Measurements from ENCODE around the gene LRRC17. TPM values are rescaled to one million over a fixed set of nuclear protein-coding genes. Genes with fewer than 3 reads are reported as not detected.

LRRC17 gene
- total RNA-seq, 2 experiments from 2014 or later = not detected

DNA sequence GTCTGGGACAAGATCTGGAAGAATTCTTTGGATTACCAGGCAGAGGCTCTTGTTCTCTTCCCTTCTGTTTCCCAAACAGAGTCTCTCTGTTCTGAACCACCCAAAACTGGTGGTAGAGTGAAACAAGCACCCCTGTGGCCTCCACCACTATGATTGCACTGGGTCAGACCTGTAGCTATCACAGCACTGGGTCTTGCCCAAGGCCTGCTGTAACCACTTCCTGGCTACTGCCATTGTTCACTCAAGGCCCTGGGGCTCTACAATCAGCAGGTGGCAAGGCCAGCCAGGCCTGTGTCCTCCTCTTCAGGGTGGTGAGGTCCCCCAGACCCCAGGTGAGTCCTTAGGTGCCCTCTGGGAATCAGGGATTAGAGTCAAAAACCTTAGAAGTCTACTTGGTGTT, 4.1 kb upstream of the LRRC17 start:
- no peaks in the 10 kb centered on the region for H3K36me3 ChIP-seq (ENCODE audit: insufficient read depth, low read length)
- H2AFZ ChIP-seq (ENCODE audit: low read length) = no peak overlapping the region
- no peaks in the 10 kb centered on the region for H3K9me3 ChIP-seq (ENCODE audit: low read length)
- no TSS peak for BruUV-seq (replicated peaks)
- H3K4me1 ChIP-seq (ENCODE audit: insufficient read depth, low read length, poor library complexity, severe bottlenecking) = no peaks in the 10 kb centered on the region
- no peaks in the 10 kb centered on the region for H3K9me2 ChIP-seq (ENCODE audit: insufficient read depth, low read length)
- no peak overlapping the region for H3K27ac ChIP-seq (ENCODE audit: low read depth, low read length, poor library complexity, severe bottlenecking)
- H3K4me2 ChIP-seq (ENCODE audit: low read length) = no peak overlapping the region
- H3K4me3 ChIP-seq (ENCODE audit: low read depth, low read length, poor library complexity, severe bottlenecking) = no peak overlapping the region
- H3K79me2 ChIP-seq (ENCODE audit: insufficient read depth, low read depth, low read length) = no peaks in the 10 kb centered on the region
- no peaks in the 10 kb centered on the region for H4K20me1 ChIP-seq (ENCODE audit: insufficient read depth, low read length)
- CTCF ChIA-PET (ENCODE audit: unreplicated experiment) = no interaction called here
- DNase-seq (ENCODE audit: low spot score) = no peak
- intact Hi-C loops (cut with micrococcal nuclease; ENCODE audit: unreplicated experiment) = no loop called here
- POLR2A ChIA-PET = no interaction called here
- TF ChIP-seq, protein P1, sequence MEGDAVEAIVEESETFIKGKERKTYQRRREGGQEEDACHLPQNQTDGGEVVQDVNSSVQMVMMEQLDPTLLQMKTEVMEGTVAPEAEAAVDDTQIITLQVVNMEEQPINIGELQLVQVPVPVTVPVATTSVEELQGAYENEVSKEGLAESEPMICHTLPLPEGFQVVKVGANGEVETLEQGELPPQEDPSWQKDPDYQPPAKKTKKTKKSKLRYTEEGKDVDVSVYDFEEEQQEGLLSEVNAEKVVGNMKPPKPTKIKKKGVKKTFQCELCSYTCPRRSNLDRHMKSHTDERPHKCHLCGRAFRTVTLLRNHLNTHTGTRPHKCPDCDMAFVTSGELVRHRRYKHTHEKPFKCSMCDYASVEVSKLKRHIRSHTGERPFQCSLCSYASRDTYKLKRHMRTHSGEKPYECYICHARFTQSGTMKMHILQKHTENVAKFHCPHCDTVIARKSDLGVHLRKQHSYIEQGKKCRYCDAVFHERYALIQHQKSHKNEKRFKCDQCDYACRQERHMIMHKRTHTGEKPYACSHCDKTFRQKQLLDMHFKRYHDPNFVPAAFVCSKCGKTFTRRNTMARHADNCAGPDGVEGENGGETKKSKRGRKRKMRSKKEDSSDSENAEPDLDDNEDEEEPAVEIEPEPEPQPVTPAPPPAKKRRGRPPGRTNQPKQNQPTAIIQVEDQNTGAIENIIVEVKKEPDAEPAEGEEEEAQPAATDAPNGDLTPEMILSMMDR (conservative IDR thresholded peaks at IDR 0.05; ENCODE audit: low read length) = no peak
- no peak for TF ChIP-seq EZH2phosphoT487 (IDR thresholded peaks at IDR 0.05; ENCODE audit: borderline replicate concordance, low read depth, low read length)

DNA sequence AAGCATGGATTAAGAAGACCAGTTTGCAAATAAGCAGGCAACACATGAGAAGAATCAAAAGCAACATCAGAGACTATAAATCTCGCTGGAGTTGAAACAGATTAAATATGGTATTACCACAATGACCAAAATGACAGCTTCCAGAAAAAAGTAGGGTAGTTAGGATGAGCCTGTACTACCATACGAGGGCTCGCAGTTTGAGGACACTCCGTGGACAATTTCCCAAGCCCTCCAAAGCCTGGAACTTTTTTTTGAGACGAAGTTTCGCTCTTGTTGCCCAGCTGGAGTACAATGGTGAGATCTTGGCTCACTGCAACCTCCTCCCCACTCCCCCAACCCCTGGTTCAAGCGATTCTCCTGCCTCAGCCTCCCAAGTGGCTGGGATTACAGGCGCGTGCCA, 1.0 kb downstream of the LRRC17 start:
- no TSS peak for BruUV-seq (replicated peaks)
- CTCF ChIA-PET (ENCODE audit: unreplicated experiment) = no interaction called here
- no peak overlapping the region for H3K4me2 ChIP-seq (ENCODE audit: low read length)
- H3K36me3 ChIP-seq (ENCODE audit: insufficient read depth, low read length) = no peaks in the 10 kb centered on the region
- H3K9me2 ChIP-seq (ENCODE audit: insufficient read depth, low read length) = no peaks in the 10 kb centered on the region
- H3K9me3 ChIP-seq (ENCODE audit: low read length) = no peaks in the 10 kb centered on the region
- H3K4me1 ChIP-seq (ENCODE audit: insufficient read depth, low read length, poor library complexity, severe bottlenecking) = no peaks in the 10 kb centered on the region
- DNase-seq (ENCODE audit: low spot score) = no peak
- POLR2A ChIA-PET = no interaction called here
- no peaks in the 10 kb centered on the region for H4K20me1 ChIP-seq (ENCODE audit: insufficient read depth, low read length)
- no peak overlapping the region for H2AFZ ChIP-seq (ENCODE audit: low read length)
- no peak for TF ChIP-seq EZH2phosphoT487 (IDR thresholded peaks at IDR 0.05; ENCODE audit: borderline replicate concordance, low read depth, low read length)
- TF ChIP-seq, protein P1 (conservative IDR thresholded peaks at IDR 0.05; ENCODE audit: low read length) = no peak
- intact Hi-C loops (cut with micrococcal nuclease; ENCODE audit: unreplicated experiment) = no loop called here
- H3K27ac ChIP-seq (ENCODE audit: low read depth, low read length, poor library complexity, severe bottlenecking) = no peak overlapping the region
- no peaks in the 10 kb centered on the region for H3K79me2 ChIP-seq (ENCODE audit: insufficient read depth, low read depth, low read length)
- H3K4me3 ChIP-seq (ENCODE audit: low read depth, low read length, poor library complexity, severe bottlenecking) = no peak overlapping the region

DNA sequence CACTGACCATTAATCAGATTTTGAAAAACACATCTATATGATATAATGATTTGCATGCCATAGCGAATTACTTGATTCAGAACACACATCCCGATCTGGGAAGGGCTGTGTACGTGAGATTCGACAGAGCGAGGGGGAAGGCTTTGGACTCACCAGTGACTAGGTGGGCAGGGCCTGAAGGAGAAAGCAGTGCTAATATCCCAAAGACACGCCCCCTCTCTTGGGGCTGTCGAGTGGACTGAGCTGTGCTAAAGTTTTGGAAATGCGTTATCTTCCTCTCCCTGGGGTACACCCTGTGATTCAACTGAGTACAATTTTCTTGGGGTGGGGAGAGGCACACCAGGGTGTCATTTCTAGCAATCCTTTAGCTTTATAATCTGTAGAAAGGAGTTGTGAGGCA, 1.8 kb downstream of the LRRC17 start:
- Histone ChIP-seq H3K27ac (ENCODE audit: low read depth, low read length, poor library complexity, severe bottlenecking) (no peak overlapping the region), H3K36me3 (ENCODE audit: insufficient read depth, low read length) (no peaks in the 10 kb centered on the region), H3K9me2 (ENCODE audit: insufficient read depth, low read length) (no peaks in the 10 kb centered on the region), H3K4me1 (ENCODE audit: insufficient read depth, low read length, poor library complexity, severe bottlenecking) (no peaks in the 10 kb centered on the region), H3K79me2 (ENCODE audit: insufficient read depth, low read depth, low read length) (no peaks in the 10 kb centered on the region), H4K20me1 (ENCODE audit: insufficient read depth, low read length) (no peaks in the 10 kb centered on the region), H3K4me2 (ENCODE audit: low read length) (no peak overlapping the region), H3K9me3 (ENCODE audit: low read length) (no peaks in the 10 kb centered on the region), H2AFZ (ENCODE audit: low read length) (no peak overlapping the region), H3K4me3 (ENCODE audit: low read depth, low read length, poor library complexity, severe bottlenecking) (no peak overlapping the region)
- no peak for DNase-seq (ENCODE audit: low spot score)
- CTCF ChIA-PET (ENCODE audit: unreplicated experiment) = no interaction called here
- no TSS peak for BruUV-seq (replicated peaks)
- intact Hi-C loops (cut with micrococcal nuclease; ENCODE audit: unreplicated experiment) = no loop called here
- POLR2A ChIA-PET = no interaction called here
- TF ChIP-seq EZH2phosphoT487 (IDR thresholded peaks at IDR 0.05; ENCODE audit: borderline replicate concordance, low read depth, low read length) = no peak
- TF ChIP-seq, protein P1 (conservative IDR thresholded peaks at IDR 0.05; ENCODE audit: low read length) = no peak

All from OCI-LY7 (cell line).